ENCODE results near the gene PPP1R15B. TPM values are rescaled to one million over a fixed set of nuclear protein-coding genes. Genes with fewer than 3 reads are reported as not detected.
A peak's percentile ranks its signal among the peaks of the same experiment; 100 is the strongest.

PPP1R15B gene
- total RNA-seq, 1 donor = 30.3 TPM

GRCh38 chr1:204437796-204438570 is 26.4 kb upstream of the PPP1R15B start:
- TF ChIP-seq CTCF (IDR thresholded peaks at IDR 0.05; ENCODE audit: insufficient read depth, low read length) = no peak
- H3K4me3 ChIP-seq (ENCODE audit: low read depth, low read length) = no peak overlapping the region
- no peak for DNase-seq (ENCODE audit: low read depth)

- DNase-seq (ENCODE audit: low read depth) = no peak
- no peak overlapping the region for H3K4me3 ChIP-seq (ENCODE audit: low read depth, low read length)
- TF ChIP-seq CTCF (IDR thresholded peaks at IDR 0.05; ENCODE audit: insufficient read depth, low read length) = no peak
Measured at GRCh38 chr1:204435872-204436271, 24.3 kb upstream of the PPP1R15B start.

GRCh38 chr1:204435381-204435831 is 23.8 kb upstream of the PPP1R15B start:
- H3K4me3 ChIP-seq (ENCODE audit: low read depth, low read length) = no peak overlapping the region
- DNase-seq (ENCODE audit: low read depth) = peak; percentile 90
- TF ChIP-seq CTCF (IDR thresholded peaks at IDR 0.05; ENCODE audit: insufficient read depth, low read length) = no peak

- H3K4me3 ChIP-seq (ENCODE audit: low read depth, low read length) = no peak overlapping the region
- peak; percentile 19 for DNase-seq (ENCODE audit: low read depth)
- TF ChIP-seq CTCF (IDR thresholded peaks at IDR 0.05; ENCODE audit: insufficient read depth, low read length) = no peak
Measured at GRCh38 chr1:204434116-204434755, 22.6 kb upstream of the PPP1R15B start.

GRCh38 chr1:204432708-204433107 is 21.1 kb upstream of the PPP1R15B start:
- no peak for DNase-seq (ENCODE audit: low read depth)
- no peak for TF ChIP-seq CTCF (IDR thresholded peaks at IDR 0.05; ENCODE audit: insufficient read depth, low read length)
- H3K4me3 ChIP-seq (ENCODE audit: low read depth, low read length) = no peak overlapping the region

GRCh38 chr1:204431310-204432184 is 19.9 kb upstream of the PPP1R15B start:
- peak; percentile 87 for TF ChIP-seq CTCF (IDR thresholded peaks at IDR 0.05; ENCODE audit: insufficient read depth, low read length)

More at GRCh38 chr1:204431310-204432184, 19.9 kb upstream of the PPP1R15B start:
- H3K4me3 ChIP-seq (ENCODE audit: low read depth, low read length) = no peak overlapping the region
- DNase-seq (ENCODE audit: low read depth) = peak; percentile 93
